RWPE1 (cell line): ENCODE measurements around the gene ANKRA2.

ENCODE experiments used
- CTCF ChIA-PET: fragments of 350-600 bp; sonication (Branson Sonifier 250); formaldehyde crosslinking; extraction: SDS; loops from one replicate; lab custom pipeline; 2021; lab: Yijun Ruan, JAX
- POLR2A ChIA-PET: fragments of 400-600 bp; formaldehyde crosslinking; extraction: SDS; loops from one replicate; lab custom pipeline; 2020; ENCODE audit warnings: antibody characterized with exemption; ENCODE audit not compliant: low non-redundant PET; lab: Yijun Ruan, JAX
- DNase-seq: peaks from one replicate; pipeline ENCODE4 v3.0.0; 2012; ENCODE audit warnings: low spot score
- H3K27ac ChIP-seq: fragments of 450-650 bp; 2 replicates; pipeline ENCODE4 v1.5.1; 2017
- CTCF ChIP-seq: fragments of 450-650 bp; conservative IDR thresholded peaks from 2 replicates; pipeline ENCODE4 v1.5.1; 2017; ENCODE audit warnings: low read depth, mild to moderate bottlenecking

The ANKRA2 gene

GRCh38 chr5:73506459-73506955 lies 58.9 kb downstream of the ANKRA2 start:
- ChIA-PET CTCF (interaction anchor here (0.7 to 1.0 kb wide), 3 partner anchors 10 to 13 kb away, joined by 3 read pairs; no protein-coding TSS in a partner anchor), POLR2A (no interaction called here)
- H3K27ac ChIP-seq, result no peak overlapping the region
- no peak for TF ChIP-seq CTCF
- DNase-seq, result no peak
